BE2C (cell line): ENCODE measurements around the gene ICOSLG.

Source experiments
- DNase-seq: peaks from one replicate; pipeline ENCODE4 v3.0.0-alpha.2; 2020
- H3K27me3 ChIP-seq: fragments of 250-450 bp; sonication (Bioruptor Pico); 2 replicates; pipeline ENCODE4 v1.5.1; 2020; ENCODE audit warnings: mild to moderate bottlenecking
- H3K36me3 ChIP-seq: fragments of 250-450 bp; sonication (Bioruptor Pico); 2 replicates; pipeline ENCODE4 v1.5.1; 2020; ENCODE audit warnings: mild to moderate bottlenecking
- H3K4me1 ChIP-seq: fragments of 250-450 bp; sonication (Bioruptor Pico); 2 replicates; pipeline ENCODE4 v1.5.1; 2020
- H3K4me3 ChIP-seq: 2 replicates; pipeline ENCODE4 v1.5.1; 2011; ENCODE audit warnings: low read depth, low read length
- H3K9me3 ChIP-seq: fragments of 250-450 bp; sonication (Bioruptor Pico); 2 replicates; pipeline ENCODE4 v1.5.1; 2020
- TF ChIP-seq, protein P1 (sequence below): IDR thresholded peaks from 2 replicates; pipeline ENCODE4 v1.5.1; 2012; ENCODE audit warnings: mild to moderate bottlenecking, low read depth, low read length

Gene ICOSLG

DNA sequence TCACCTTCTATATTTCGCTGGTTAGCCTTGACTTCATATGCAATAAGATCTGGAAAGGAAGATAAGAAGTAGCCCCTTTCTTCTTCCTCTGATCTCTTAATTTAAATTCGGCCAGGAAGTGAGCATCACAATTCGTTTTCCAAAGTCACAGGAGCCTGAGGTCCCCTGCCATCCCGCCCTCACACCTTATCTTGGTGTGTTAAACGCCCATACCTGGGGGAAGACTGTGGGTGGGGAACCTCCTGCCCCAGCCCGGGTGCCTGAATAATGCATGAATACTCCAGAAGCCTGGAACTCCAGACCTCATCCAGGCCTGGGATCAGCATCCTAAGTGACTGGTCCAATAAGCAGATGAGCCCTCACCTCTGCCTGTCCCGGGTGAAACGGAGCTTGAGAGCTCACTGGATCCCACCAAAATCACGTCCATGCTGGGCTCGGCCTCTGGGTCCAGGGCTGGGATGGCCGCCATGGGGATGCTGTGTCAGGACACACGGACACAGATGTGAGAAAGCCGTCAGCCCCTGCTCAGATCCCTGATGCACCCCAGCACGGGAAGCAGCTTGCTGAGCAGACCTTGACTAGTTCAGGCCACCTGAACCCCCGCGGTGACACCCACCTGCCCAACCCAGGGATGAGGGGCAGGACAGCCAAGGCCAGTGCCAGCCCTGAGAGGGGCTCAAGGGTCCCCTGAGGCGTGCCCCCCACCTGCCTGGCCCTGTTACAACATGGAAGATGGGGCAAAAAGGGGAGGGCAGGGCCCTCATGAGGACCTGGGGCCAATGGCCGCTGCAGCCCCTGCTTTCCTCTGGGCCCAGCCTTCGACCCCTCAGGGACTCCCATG is 20.3 kb upstream of the ICOSLG start:
- no peaks in the 10 kb centered on the region for H3K4me1 ChIP-seq
- H3K27me3 ChIP-seq, result no peaks in the 10 kb centered on the region
- H3K36me3 ChIP-seq, result no peaks in the 10 kb centered on the region
- no peak overlapping the region for H3K4me3 ChIP-seq
- no peak for DNase-seq
- TF ChIP-seq, protein P1, sequence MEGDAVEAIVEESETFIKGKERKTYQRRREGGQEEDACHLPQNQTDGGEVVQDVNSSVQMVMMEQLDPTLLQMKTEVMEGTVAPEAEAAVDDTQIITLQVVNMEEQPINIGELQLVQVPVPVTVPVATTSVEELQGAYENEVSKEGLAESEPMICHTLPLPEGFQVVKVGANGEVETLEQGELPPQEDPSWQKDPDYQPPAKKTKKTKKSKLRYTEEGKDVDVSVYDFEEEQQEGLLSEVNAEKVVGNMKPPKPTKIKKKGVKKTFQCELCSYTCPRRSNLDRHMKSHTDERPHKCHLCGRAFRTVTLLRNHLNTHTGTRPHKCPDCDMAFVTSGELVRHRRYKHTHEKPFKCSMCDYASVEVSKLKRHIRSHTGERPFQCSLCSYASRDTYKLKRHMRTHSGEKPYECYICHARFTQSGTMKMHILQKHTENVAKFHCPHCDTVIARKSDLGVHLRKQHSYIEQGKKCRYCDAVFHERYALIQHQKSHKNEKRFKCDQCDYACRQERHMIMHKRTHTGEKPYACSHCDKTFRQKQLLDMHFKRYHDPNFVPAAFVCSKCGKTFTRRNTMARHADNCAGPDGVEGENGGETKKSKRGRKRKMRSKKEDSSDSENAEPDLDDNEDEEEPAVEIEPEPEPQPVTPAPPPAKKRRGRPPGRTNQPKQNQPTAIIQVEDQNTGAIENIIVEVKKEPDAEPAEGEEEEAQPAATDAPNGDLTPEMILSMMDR, result no peak
- no peaks in the 10 kb centered on the region for H3K9me3 ChIP-seq

DNA sequence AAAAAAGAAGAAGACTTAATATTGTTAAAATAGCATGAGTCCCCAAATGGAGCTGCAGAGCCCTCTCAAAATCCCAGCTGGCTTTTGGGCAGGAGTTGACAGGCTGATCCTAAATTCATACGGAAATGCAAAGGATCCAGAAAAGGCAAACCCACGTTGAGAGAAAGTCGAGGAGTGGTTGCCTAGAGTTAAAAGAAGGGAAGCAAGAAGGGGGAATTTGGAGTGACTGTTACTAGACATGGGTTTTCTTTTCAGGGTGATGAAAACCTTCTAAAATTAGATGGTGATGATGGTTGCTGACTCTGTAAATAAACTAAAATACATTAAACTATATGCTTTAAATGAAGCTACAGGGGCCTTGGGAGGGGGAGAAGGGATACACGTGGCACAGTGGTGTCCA is 19.3 kb upstream of the ICOSLG start:
- H3K36me3 ChIP-seq, result no peaks in the 10 kb centered on the region
- TF ChIP-seq, protein P1, result no peak
- H3K4me3 ChIP-seq, result no peak overlapping the region
- no peak for DNase-seq
- H3K9me3 ChIP-seq, result no peaks in the 10 kb centered on the region
- no peaks in the 10 kb centered on the region for H3K27me3 ChIP-seq
- H3K4me1 ChIP-seq, result no peaks in the 10 kb centered on the region

DNA sequence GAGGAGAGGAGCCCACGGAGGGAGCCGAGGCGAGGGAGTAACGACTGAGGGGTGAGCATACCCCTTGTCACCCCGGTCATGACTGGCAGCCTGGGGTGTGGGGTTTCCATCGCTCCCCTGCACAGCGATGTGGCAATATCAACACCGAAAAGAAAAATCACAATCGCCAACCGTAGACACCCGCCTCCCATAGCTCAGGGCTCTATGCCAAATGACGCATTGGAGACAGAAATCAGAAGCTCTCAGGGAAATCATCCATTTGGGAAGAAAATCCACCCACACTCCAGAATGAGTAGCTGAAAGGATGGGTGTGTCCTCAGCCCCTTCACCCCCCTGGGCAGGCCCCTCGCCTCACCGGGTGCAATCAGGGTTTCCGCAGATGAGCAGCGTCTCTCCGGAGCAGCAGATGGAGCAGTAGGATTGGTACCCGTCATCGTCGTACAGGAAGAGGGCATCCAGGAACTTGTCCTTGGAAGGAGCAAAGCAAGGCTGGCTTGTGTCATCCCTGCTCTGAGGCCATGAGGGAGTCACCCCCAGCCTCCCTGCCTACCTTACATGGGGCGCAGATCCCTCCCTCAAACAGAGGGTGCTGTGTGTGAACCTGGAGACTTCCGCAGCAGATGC is 18.5 kb upstream of the ICOSLG start:
- Histone ChIP-seq H3K9me3 (no peaks in the 10 kb centered on the region), H3K27me3 (peaks cover 3% of the 10 kb centered on the region; the same call in 1 of the 2 replicates), H3K4me3 (no peak overlapping the region), H3K4me1 (no peaks in the 10 kb centered on the region), H3K36me3 (no peaks in the 10 kb centered on the region)
- no peak for DNase-seq
- TF ChIP-seq, protein P1, result no peak

DNA sequence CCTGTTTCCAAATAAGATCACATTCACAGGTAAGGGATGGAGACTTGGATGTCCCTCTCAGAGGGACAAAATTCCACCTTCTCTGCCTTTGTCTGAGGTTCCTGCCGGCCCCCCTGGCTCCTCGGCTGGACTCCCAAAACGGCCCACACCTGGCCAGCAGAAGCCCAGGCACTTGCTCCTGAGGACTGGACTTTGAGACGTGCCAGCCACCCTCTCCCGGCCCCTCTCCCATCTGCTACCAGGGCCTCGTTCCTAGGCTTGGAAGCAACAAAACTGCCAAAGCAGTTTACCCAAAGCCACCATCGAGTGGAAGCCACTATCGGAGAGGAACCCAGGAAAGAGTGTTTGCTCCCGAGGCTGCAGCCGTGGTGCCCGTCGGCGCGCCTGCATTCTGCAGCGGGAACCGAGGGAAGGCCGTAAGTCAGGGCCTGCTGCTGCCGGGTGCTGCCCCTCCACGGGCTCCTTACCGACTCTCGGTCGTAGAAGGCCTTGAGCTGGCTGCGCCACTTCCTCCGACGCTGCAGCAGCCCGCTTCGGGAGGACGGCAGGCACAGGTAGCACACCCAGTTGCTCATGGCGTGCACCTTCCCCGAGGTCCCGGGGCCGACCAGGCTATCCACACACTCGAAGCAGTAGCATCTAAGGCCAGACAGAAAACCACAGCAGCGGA is 17.4 kb upstream of the ICOSLG start:
- Histone ChIP-seq H3K4me3 (no peak overlapping the region), H3K4me1 (no peaks in the 10 kb centered on the region), H3K27me3 (peaks cover 8% of the 10 kb centered on the region; the same call in 1 of the 2 replicates), H3K9me3 (no peaks in the 10 kb centered on the region), H3K36me3 (no peaks in the 10 kb centered on the region)
- TF ChIP-seq, protein P1, result no peak
- no peak for DNase-seq

DNA sequence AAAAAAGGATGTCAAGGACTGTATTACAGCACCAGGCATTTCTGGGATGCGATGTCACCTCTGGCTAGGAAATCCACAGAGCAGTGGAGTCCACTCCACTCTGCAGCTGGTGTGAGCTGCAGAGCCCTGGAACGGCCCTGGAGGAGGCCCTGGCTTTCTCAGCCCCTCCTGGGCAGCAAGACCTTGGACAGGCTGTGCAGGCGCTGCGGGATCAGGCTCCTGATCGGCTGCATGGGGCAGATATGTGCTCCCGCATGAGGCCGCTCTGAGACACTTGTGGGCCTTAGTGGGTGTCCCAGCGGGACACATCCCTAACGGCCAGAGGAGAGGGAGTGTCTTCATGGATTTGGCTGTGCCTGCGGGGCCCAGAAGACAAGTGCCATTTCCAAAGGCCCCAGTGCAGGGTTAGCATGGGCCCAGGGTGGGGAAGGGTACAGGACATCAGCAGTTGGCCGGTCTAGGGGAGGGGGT is 14.8 kb upstream of the ICOSLG start:
- H3K4me3 ChIP-seq, result no peak overlapping the region
- no peak for DNase-seq
- no peaks in the 10 kb centered on the region for H3K4me1 ChIP-seq
- peaks cover 8% of the 10 kb centered on the region; the same call in 1 of the 2 replicates for H3K27me3 ChIP-seq
- no peaks in the 10 kb centered on the region for H3K9me3 ChIP-seq
- H3K36me3 ChIP-seq, result no peaks in the 10 kb centered on the region
- TF ChIP-seq, protein P1, result no peak
